ENCODE data around the gene ME2. TPM values are rescaled to one million over a fixed set of nuclear protein-coding genes. Genes with fewer than 3 reads are reported as not detected.
"Not testable (repeated sequence)": the region's sequence is repeated elsewhere in the genome, so short reads cannot be mapped to it uniquely, and the experiment has no call there.

Gene ME2
- total RNA-seq, 1 experiment from 2014 or later: 49.0 TPM

- no peak for ATAC-seq
- no peaks in the 10 kb centered on the region for H3K27me3 ChIP-seq (ENCODE audit: insufficient read depth, low read length)
- ChIA-PET RAD21 (ENCODE audit: low non-redundant PET in 1 of 2, low total read pairs in 2 of 2, uncharacterized antibody in 2 of 2, unreplicated experiment in 2 of 2) (no interaction called here), CTCF (no interaction called here), POLR2A (no interaction called here)
- no peaks in the 10 kb centered on the region for H3K9me3 ChIP-seq (ENCODE audit: control insufficient read depth in 1 of 2, insufficient read depth in 1 of 2, low read depth in 1 of 2, low read length in 2 of 2)
- intact Hi-C loops (cut with micrococcal nuclease): no loop called here
- no peak for TF ChIP-seq MAX (IDR thresholded peaks at IDR 0.05)
- TF ChIP-seq ZBTB33 (IDR thresholded peaks at IDR 0.05; ENCODE audit: extremely low read depth, insufficient replicate concordance, low read length): no peak
- no peak for TF ChIP-seq CBX3 (IDR thresholded peaks at IDR 0.05; ENCODE audit: low read depth)
- no peak for TF ChIP-seq POLR2A (IDR thresholded peaks at IDR 0.05; ENCODE audit: borderline replicate concordance, extremely low read depth, insufficient read depth, insufficient read length)
- no peak for TF ChIP-seq YY1 (IDR thresholded peaks at IDR 0.05; ENCODE audit: extremely low read depth, insufficient replicate concordance, low read depth, low read length)
- no peak overlapping the region for H3K9ac ChIP-seq (ENCODE audit: low read length)
- H3K27ac ChIP-seq (ENCODE audit: low read depth, low read length): no peak overlapping the region
- no peak overlapping the region for H3K4me3 ChIP-seq (replicated peaks in 1 of 2; ENCODE audit: low read depth in 1 of 2, low read length in 2 of 2)
- no peaks in the 10 kb centered on the region for H3K36me3 ChIP-seq (ENCODE audit: control insufficient read depth in 1 of 2, insufficient read depth in 2 of 2, low read length in 2 of 2)
- BruUV-seq (replicated peaks): no TSS peak
- H2AFZ ChIP-seq (ENCODE audit: low read depth, low read length, poor library complexity, severe bottlenecking): no peak overlapping the region
- no peaks in the 10 kb centered on the region for H3K9me2 ChIP-seq (ENCODE audit: insufficient read depth)
- H3K4me2 ChIP-seq (ENCODE audit: low read length): no peak overlapping the region
- no peaks in the 10 kb centered on the region for H3K4me1 ChIP-seq (ENCODE audit: control insufficient read depth in 1 of 2, insufficient read depth in 2 of 2, low read length in 2 of 2)
- no peaks in the 10 kb centered on the region for H4K20me1 ChIP-seq (ENCODE audit: insufficient read depth)
- no peaks in the 10 kb centered on the region for H3K79me2 ChIP-seq (ENCODE audit: insufficient read depth, low read length)
- DNase-seq (ENCODE audit: low read depth, low spot score): no peak
Measured at GRCh38 chr18:50994031-50994430, 115.1 kb downstream of the ME2 start.

GRCh38 chr18:51003174-51003573 is 124.3 kb downstream of the ME2 start:
- H3K4me2 ChIP-seq (ENCODE audit: low read length); H3K4me3 ChIP-seq (replicated peaks in 1 of 2; ENCODE audit: low read depth in 1 of 2, low read length in 2 of 2); H3K9me3 ChIP-seq (ENCODE audit: control insufficient read depth in 1 of 2, insufficient read depth in 1 of 2, low read depth in 1 of 2, low read length in 2 of 2); H2AFZ ChIP-seq (ENCODE audit: low read depth, low read length, poor library complexity, severe bottlenecking); CTCF ChIA-PET; POLR2A ChIA-PET; ATAC-seq; H3K79me2 ChIP-seq (ENCODE audit: insufficient read depth, low read length); H4K20me1 ChIP-seq (ENCODE audit: insufficient read depth); H3K4me1 ChIP-seq (ENCODE audit: control insufficient read depth in 1 of 2, insufficient read depth in 2 of 2, low read length in 2 of 2); BruUV-seq (replicated peaks); RAD21 ChIA-PET (ENCODE audit: low non-redundant PET in 1 of 2, low total read pairs in 2 of 2, uncharacterized antibody in 2 of 2, unreplicated experiment in 2 of 2); H3K27ac ChIP-seq (ENCODE audit: low read depth, low read length); intact Hi-C loops (cut with micrococcal nuclease); H3K9me2 ChIP-seq (ENCODE audit: insufficient read depth); DNase-seq (ENCODE audit: low read depth, low spot score); H3K36me3 ChIP-seq (ENCODE audit: control insufficient read depth in 1 of 2, insufficient read depth in 2 of 2, low read length in 2 of 2); H3K27me3 ChIP-seq (ENCODE audit: insufficient read depth, low read length); H3K9ac ChIP-seq (ENCODE audit: low read length): not testable (repeated sequence)

Other genes with a start within 250 kb of the ME2 start
- gene MRO, start 59.1 kb upstream of the ME2 start, total RNA-seq (2021; ENCODE audit: unreplicated experiment): 0.84 TPM
- gene ELAC1, start 88.9 kb downstream of the ME2 start, total RNA-seq (2021; ENCODE audit: unreplicated experiment): 8.6 TPM
- 96.3 TPM for gene SMAD4, start 151.1 kb downstream of the ME2 start, total RNA-seq (2021; ENCODE audit: unreplicated experiment)

Data from HCT116 (cell line).